Nephron progenitor cell (in vitro differentiated cells): Measurements from ENCODE around the gene CDK5RAP1.
"Not testable (repeated sequence)": the region's sequence is repeated elsewhere in the genome, so short reads cannot be mapped to it uniquely, and the experiment has no call there.

Experiments
- DNase-seq: peaks from one replicate; pipeline ENCODE4 v3.0.0; 2021
- H3K27ac Mint-ChIP-seq: 2 replicates; pipeline ENCODE4 v1.8.0; 2021; ENCODE audit warnings: mild to moderate bottlenecking, moderate library complexity, mixed read lengths
- H3K27me3 Mint-ChIP-seq: 2 replicates; pipeline ENCODE4 v1.8.0; 2021; ENCODE audit warnings: mild to moderate bottlenecking, low read depth, mixed read lengths; ENCODE audit not compliant: poor library complexity
- H3K36me3 Mint-ChIP-seq: 2 replicates; pipeline ENCODE4 v1.8.0; 2021; ENCODE audit warnings: low read depth, mixed read lengths
- H3K4me1 Mint-ChIP-seq: 2 replicates; pipeline ENCODE4 v1.8.0; 2021; ENCODE audit warnings: mixed read lengths
- H3K4me3 Mint-ChIP-seq: 2 replicates; pipeline ENCODE4 v1.8.0; 2021; ENCODE audit warnings: mild to moderate bottlenecking, moderate library complexity, mixed read lengths
- H3K9me3 Mint-ChIP-seq: 2 replicates; pipeline ENCODE4 v1.8.0; 2021; ENCODE audit warnings: mild to moderate bottlenecking, moderate library complexity, mixed read lengths
- TF ChIP-seq, protein P1 (sequence below): fragments of 200-600 bp; sonication (generic); IDR thresholded peaks from 2 replicates; pipeline ENCODE4 v1.5.0; 2021; ENCODE audit warnings: antibody characterized with exemption

Gene CDK5RAP1

DNA sequence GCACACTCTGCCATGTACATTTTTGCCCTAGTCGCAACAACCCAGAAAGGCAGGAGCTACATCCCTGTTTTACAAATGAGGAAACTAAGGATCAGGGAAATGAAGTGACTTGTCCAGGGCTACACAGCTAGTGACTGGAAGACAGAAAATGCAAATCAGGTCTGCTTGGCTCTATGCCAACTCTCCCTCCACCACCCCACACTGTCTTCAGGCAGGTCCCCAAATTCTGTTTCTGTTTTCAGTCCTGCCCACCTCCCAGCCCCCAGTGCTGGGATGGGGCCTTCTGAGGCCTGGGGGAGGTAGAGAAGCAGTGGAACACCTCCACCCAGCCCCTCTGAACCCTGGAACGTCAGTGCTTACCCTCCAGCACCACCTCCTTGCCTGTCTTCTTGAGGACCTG, 37.2 kb upstream of the CDK5RAP1 start:
- Mint-ChIP-seq H3K4me3 (no peak overlapping the region), H3K27ac (no peak overlapping the region), H3K27me3 (peaks cover 21% of the 10 kb centered on the region), H3K4me1 (no peaks in the 10 kb centered on the region), H3K36me3 (peaks cover 5% of the 10 kb centered on the region), H3K9me3 (no peaks in the 10 kb centered on the region)
- TF ChIP-seq, protein P1, sequence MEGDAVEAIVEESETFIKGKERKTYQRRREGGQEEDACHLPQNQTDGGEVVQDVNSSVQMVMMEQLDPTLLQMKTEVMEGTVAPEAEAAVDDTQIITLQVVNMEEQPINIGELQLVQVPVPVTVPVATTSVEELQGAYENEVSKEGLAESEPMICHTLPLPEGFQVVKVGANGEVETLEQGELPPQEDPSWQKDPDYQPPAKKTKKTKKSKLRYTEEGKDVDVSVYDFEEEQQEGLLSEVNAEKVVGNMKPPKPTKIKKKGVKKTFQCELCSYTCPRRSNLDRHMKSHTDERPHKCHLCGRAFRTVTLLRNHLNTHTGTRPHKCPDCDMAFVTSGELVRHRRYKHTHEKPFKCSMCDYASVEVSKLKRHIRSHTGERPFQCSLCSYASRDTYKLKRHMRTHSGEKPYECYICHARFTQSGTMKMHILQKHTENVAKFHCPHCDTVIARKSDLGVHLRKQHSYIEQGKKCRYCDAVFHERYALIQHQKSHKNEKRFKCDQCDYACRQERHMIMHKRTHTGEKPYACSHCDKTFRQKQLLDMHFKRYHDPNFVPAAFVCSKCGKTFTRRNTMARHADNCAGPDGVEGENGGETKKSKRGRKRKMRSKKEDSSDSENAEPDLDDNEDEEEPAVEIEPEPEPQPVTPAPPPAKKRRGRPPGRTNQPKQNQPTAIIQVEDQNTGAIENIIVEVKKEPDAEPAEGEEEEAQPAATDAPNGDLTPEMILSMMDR = no peak
- no peak for DNase-seq

DNA sequence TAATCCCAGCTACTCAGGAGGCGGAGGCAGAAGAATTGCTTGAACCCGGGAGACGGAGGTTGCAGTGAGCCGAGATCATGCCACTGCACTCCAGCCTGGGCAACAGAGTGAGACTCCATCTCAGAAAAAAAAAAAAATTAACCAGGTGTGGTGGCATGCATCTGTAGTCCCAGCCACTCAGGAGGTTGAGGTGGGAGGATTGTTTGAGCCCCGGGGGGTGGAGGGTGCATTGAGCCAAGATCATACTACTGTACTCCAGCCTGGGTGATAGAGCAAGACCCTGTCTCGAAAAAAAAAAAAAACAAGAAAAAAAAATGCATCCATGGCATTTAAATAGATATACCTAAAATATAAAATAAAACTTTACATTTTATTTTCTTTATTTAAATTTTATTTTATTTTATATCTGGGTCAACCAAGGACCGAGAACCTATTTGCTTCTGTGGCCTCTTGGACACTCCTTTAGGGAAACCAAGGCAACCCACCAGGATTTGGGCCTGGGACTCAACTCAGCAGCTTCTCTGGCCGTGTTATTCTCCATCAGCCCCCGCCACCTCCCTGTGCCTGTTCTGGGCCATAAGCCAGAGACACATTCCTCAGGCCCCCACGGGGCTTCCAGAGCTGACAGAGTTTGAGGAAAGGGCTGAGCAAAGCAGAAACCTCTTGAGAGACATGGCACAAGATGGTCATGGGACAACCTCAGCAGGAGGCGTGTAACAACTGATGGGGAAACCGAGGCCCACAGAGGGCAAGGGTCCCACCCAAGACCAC, 36.0 kb upstream of the CDK5RAP1 start:
- H3K4me1 Mint-ChIP-seq = no peaks in the 10 kb centered on the region
- TF ChIP-seq, protein P1 = no peak
- H3K27ac Mint-ChIP-seq = no peak overlapping the region
- H3K27me3 Mint-ChIP-seq = peaks cover 12% of the 10 kb centered on the region
- DNase-seq = no peak
- no peaks in the 10 kb centered on the region for H3K9me3 Mint-ChIP-seq
- peaks cover 5% of the 10 kb centered on the region for H3K36me3 Mint-ChIP-seq
- H3K4me3 Mint-ChIP-seq = no peak overlapping the region

DNA sequence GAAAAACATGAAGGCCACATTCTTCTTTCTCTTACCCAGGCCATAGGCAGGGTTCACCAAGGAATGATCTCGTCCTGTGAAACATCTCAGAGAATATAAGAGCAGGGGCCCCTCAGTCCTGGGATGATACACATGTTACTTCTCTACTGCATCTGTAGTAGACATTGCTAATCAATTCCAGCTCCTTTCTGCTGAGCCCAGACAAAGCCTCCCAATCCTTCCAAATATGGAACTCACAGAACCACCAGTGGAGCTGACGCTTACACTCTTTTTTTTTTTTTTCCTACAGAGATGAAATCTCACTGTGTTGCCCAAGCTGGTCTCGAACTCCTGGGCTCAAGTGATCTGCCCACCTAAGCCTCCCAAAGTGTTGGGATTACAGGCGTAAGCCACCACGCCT, 33.1 kb upstream of the CDK5RAP1 start:
- peaks cover 5% of the 10 kb centered on the region for H3K27me3 Mint-ChIP-seq
- DNase-seq = no peak
- peaks cover 5% of the 10 kb centered on the region for H3K36me3 Mint-ChIP-seq
- TF ChIP-seq, protein P1 = no peak
- no peaks in the 10 kb centered on the region for H3K9me3 Mint-ChIP-seq
- no peaks in the 10 kb centered on the region for H3K4me1 Mint-ChIP-seq
- no peak overlapping the region for H3K27ac Mint-ChIP-seq
- H3K4me3 Mint-ChIP-seq = no peak overlapping the region

DNA sequence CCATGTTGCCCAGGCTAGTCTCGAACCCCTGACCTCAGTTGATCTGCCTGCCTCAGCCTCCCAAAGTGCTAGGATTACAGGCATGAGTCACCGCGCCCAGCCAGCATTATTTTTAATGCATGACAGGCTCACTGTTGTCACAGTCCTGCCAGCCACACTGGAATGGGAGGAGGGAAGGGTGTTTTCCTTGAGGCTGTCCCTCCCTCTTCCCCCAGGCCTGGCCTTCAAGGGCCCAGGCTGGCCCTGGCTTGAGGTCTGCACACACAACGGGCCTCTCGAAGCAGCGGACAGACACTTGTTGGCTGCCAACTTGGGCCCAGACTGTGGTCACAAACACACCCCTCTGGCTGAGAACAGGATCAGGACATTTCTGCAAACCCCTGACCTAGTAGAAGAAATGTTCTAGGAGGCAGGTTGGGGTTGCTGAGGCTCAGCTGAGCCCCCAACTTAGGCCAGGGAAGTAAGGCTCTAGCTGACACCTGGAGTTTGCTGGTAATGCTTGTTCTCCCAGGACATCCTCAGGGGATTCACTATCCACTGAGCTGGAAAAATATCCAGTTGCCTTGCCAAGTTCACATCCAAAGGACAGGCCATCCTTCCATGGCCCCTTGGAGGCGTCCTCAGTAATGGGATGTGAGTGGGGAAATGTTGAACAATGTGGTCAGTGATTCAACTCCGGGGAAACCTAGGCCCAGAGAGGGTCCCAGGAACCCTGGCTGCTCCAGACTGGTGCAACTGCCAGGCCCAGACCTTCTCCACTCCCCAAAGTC, 32.3 kb upstream of the CDK5RAP1 start:
- H3K27me3 Mint-ChIP-seq = peaks cover 5% of the 10 kb centered on the region
- peaks cover 5% of the 10 kb centered on the region for H3K36me3 Mint-ChIP-seq
- no peak overlapping the region for H3K4me3 Mint-ChIP-seq
- no peak overlapping the region for H3K27ac Mint-ChIP-seq
- TF ChIP-seq, protein P1 = no peak
- DNase-seq = no peak
- no peaks in the 10 kb centered on the region for H3K9me3 Mint-ChIP-seq
- H3K4me1 Mint-ChIP-seq = no peaks in the 10 kb centered on the region

DNA sequence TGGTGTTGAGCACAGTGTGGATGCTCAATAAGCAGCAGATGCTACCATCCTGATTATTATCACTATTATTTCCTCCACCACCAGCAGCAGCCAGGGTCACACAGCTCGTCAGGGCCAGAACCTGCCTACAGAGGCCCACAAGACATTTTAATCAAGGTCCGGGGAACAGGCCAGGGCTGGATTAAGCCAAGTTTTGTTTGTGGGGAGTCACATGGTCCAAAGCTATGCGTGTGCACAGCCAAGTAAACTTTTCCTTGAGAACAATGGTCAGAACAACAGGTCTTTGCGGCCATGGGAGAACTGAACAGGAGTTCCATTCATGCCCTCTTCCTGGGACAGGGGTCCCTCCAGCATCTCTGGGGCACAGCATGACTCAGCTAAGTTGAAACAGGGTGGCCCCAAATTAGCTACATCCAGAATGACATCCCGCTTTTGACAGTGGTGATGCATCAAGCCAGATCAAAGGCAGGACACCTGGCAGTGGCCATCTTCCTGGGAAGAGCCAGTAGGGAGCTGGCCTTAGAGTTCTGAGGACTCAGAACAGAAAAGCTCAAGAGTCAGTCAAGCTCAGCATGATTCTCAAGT, 30.6 kb upstream of the CDK5RAP1 start:
- H3K27me3 Mint-ChIP-seq = peaks cover 5% of the 10 kb centered on the region
- H3K9me3 Mint-ChIP-seq = no peaks in the 10 kb centered on the region
- H3K4me1 Mint-ChIP-seq = no peaks in the 10 kb centered on the region
- H3K4me3 Mint-ChIP-seq = no peak overlapping the region
- DNase-seq = no peak
- TF ChIP-seq, protein P1 = no peak
- peaks cover 5% of the 10 kb centered on the region for H3K36me3 Mint-ChIP-seq
- no peak overlapping the region for H3K27ac Mint-ChIP-seq

DNA sequence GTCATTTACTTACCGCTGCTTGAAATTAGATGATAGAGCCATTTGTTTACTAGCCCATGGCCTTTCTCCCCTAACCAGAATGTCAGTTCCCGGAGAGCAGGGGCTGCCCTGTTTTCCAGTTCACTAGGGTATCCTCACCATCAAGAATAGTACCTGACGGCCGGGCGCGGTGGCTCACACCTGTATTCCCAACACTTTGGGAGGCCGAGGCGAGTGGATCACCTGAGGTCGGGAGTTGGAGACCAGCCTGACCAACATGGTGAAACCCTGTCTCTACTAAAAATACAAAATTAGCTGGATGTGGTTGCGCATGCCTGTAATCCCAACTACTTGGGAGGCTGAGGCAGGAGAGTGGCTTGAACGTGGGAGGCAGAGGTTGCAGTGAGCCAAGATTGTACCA, 22.6 kb upstream of the CDK5RAP1 start:
- not testable (repeated sequence) for H3K27ac Mint-ChIP-seq, H3K4me3 Mint-ChIP-seq, H3K27me3 Mint-ChIP-seq, H3K9me3 Mint-ChIP-seq, H3K4me1 Mint-ChIP-seq, H3K36me3 Mint-ChIP-seq, DNase-seq
